K562 (cell line): ENCODE data around the gene B4GALT5. TPM values are rescaled to one million over a fixed set of nuclear protein-coding genes. Genes with fewer than 3 reads are reported as not detected.
A peak's percentile ranks its signal among the peaks of the same experiment; 100 is the strongest.

Experiments
- BRF1 ChIP-seq: IDR thresholded peaks from 3 replicates; pipeline ENCODE4 v1.6.1; 2011; ENCODE audit warnings: borderline replicate concordance, mild to moderate bottlenecking; ENCODE audit not compliant: insufficient read length; ENCODE audit errors: extremely low read depth
- CBX3 ChIP-seq, 2 experiments: IDR thresholded peaks; 1 replicate in 1 of 2; 2 replicates in 1 of 2; pipeline ENCODE4 v1.6.1; 2012; ENCODE audit warnings: inconsistent platforms in 2 of 2, low read length in 2 of 2, borderline replicate concordance in 1 of 2, control low read depth in 1 of 2
- CREM ChIP-seq: IDR thresholded peaks from 2 replicates; pipeline ENCODE4 v1.6.1; 2014; ENCODE audit warnings: antibody characterized with exemption, low read depth
- DNMT1 ChIP-seq: fragments of 450-650 bp; IDR thresholded peaks from 2 replicates; pipeline ENCODE4 v1.6.1; 2016; ENCODE audit warnings: antibody characterized with exemption, mild to moderate bottlenecking
- HES1 ChIP-seq: fragments of 450-650 bp; IDR thresholded peaks from 2 replicates; pipeline ENCODE4 v1.6.1; 2016; ENCODE audit warnings: low read depth, mild to moderate bottlenecking, moderate library complexity
- LCOR ChIP-seq: sonication (generic); formaldehyde crosslinking; IDR thresholded peaks from 2 replicates; pipeline ENCODE4 v1.8.0; 2022; ENCODE audit warnings: mild to moderate bottlenecking, missing genetic modification reagents
- MAZ ChIP-seq, 2 experiments: fragments of 450-650 bp in 1 of 2; sonication (generic) in 1 of 2; formaldehyde crosslinking; IDR thresholded peaks in 1 of 2; conservative IDR thresholded peaks in 1 of 2; 2 replicates each; pipeline versions ENCODE4 v1.4.0 to v1.5.0; 2020; ENCODE audit warnings: mild to moderate bottlenecking in 1 of 2, missing genetic modification reagents in 1 of 2
- NCOA4 ChIP-seq: fragments of 450-650 bp; IDR thresholded peaks from 2 replicates; pipeline ENCODE4 v1.6.1; 2018; ENCODE audit warnings: mild to moderate bottlenecking; ENCODE audit not compliant: partially characterized antibody
- NFE2L1 ChIP-seq: fragments of 450-650 bp; IDR thresholded peaks from 2 replicates; pipeline ENCODE4 v1.6.1; 2016; ENCODE audit warnings: missing genetic modification characterization, low read depth, mild to moderate bottlenecking, missing compliant biosample characterization, moderate library complexity, borderline replicate concordance
- NRF1 ChIP-seq, 2 experiments: fragments of 450-650 bp; IDR thresholded peaks in 1 of 2; conservative IDR thresholded peaks in 1 of 2; 2 replicates each; pipeline ENCODE4 v1.6.1; 2014; ENCODE audit warnings: mild to moderate bottlenecking in 2 of 2
- POLR2A ChIP-seq: fragments of 450-650 bp; conservative IDR thresholded peaks from 2 replicates; pipeline ENCODE4 v1.6.1; 2016
- PURB ChIP-seq: sonication (generic); formaldehyde crosslinking; IDR thresholded peaks from 2 replicates; pipeline ENCODE4 v1.9.0; 2021; ENCODE audit warnings: low read depth, mild to moderate bottlenecking, missing genetic modification reagents
- RCOR1 ChIP-seq, 2 experiments: IDR thresholded peaks; 2 replicates each; pipeline ENCODE4 v1.6.1; 2012; ENCODE audit warnings: low read depth in 2 of 2, low read length in 2 of 2, borderline replicate concordance in 1 of 2, improper control_type of control experiment in 1 of 2
- SP2 ChIP-seq: IDR thresholded peaks from 2 replicates; pipeline ENCODE4 v1.6.1; 2011; ENCODE audit warnings: mild to moderate bottlenecking, low read depth, low read length, moderate library complexity; ENCODE audit not compliant: poor library complexity, severe bottlenecking; ENCODE audit errors: extremely low read depth
- SRSF7 ChIP-seq: fragments of 200-400 bp; formaldehyde crosslinking; optimal IDR thresholded peaks from 2 replicates; pipeline ENCODE3; 2017; ENCODE audit warnings: mild to moderate bottlenecking, low read depth, low read length
- TRIM24 ChIP-seq, 2 experiments: fragments of 450-650 bp; IDR thresholded peaks; 2 replicates each; pipeline ENCODE4 v1.6.1; 2016
- TRIM25 ChIP-seq: fragments of 450-650 bp; IDR thresholded peaks from 2 replicates; pipeline ENCODE4 v1.7.0; 2016; ENCODE audit warnings: borderline replicate concordance
- U2AF1 ChIP-seq: fragments of 200-400 bp; formaldehyde crosslinking; optimal IDR thresholded peaks from 2 replicates; pipeline ENCODE3; 2017; ENCODE audit warnings: mild to moderate bottlenecking, low read depth, low read length, moderate library complexity
- XRCC4 ChIP-seq: IDR thresholded peaks from one replicate; pipeline ENCODE4 v1.6.1; 2011; ENCODE audit not compliant: insufficient read depth, insufficient read length; ENCODE audit errors: extremely low read depth
- XRCC5 ChIP-seq: fragments of 200-400 bp; formaldehyde crosslinking; IDR thresholded peaks from 2 replicates; pipeline ENCODE4 v1.6.1; 2017; ENCODE audit warnings: low read depth, mild to moderate bottlenecking, low read length
- ZC3H4 ChIP-seq: sonication (generic); formaldehyde crosslinking; IDR thresholded peaks from 2 replicates; pipeline ENCODE4 v1.9.0; 2021; ENCODE audit warnings: missing genetic modification reagents, borderline replicate concordance
- ZC3H8 ChIP-seq: fragments of 450-650 bp; IDR thresholded peaks from 2 replicates; pipeline ENCODE4 v1.6.1; 2017
- ZFX ChIP-seq: sonication (generic); formaldehyde crosslinking; IDR thresholded peaks from 2 replicates; pipeline ENCODE4 v1.8.0; 2022; ENCODE audit warnings: mild to moderate bottlenecking, missing genetic modification reagents, moderate library complexity
- ZNF174 ChIP-seq: fragments of 250-450 bp; sonication (Bioruptor Pico); IDR thresholded peaks from 2 replicates; pipeline ENCODE4 v1.4.0; 2020; ENCODE audit warnings: mild to moderate bottlenecking
- ZNF224 ChIP-seq: sonication (generic); formaldehyde crosslinking; IDR thresholded peaks from 2 replicates; pipeline ENCODE4 v1.8.0; 2022; ENCODE audit warnings: mild to moderate bottlenecking, missing genetic modification reagents
- ZNF41 ChIP-seq: fragments of 250-450 bp; sonication (Bioruptor Pico); conservative IDR thresholded peaks from 2 replicates; pipeline ENCODE4 v1.4.0; 2020; ENCODE audit warnings: mild to moderate bottlenecking
- ZNF764 ChIP-seq: fragments of 250-450 bp; sonication (Bioruptor Pico); IDR thresholded peaks from 2 replicates; pipeline ENCODE4 v1.4.0; 2020; ENCODE audit warnings: low read depth, mild to moderate bottlenecking, moderate library complexity
- ZSCAN32 ChIP-seq: fragments of 450-650 bp; formaldehyde crosslinking; IDR thresholded peaks from 2 replicates; pipeline ENCODE4 v1.4.0; 2020; ENCODE audit warnings: mild to moderate bottlenecking, moderate library complexity
- polyA plus RNA-seq, 8 experiments: library from polyadenylated mRNA; depleted of rRNA in 4 of 8; stranded (reverse) in 5 of 8; unstranded in 3 of 8; fragments of >200 nt; fragmentation: Nextera tagmentation in 2 of 8; fragmentation: Illumina TruSeq in 1 of 8; extraction: Ambion mirVana in 2 of 8; extraction: Trizol in 1 of 8; gene quantifications; 2 replicates each; pipeline versions ENCODE4 v1.2.1 to v1.2.3, GENCODE V29; 2011 to 2014; ENCODE audit warnings: inconsistent platforms in 1 of 8, missing spikeins in 1 of 8
- total RNA-seq, 7 experiments: library from RNA; depleted of rRNA in 6 of 7; stranded (reverse); fragments of >200 nt in 6 of 7; fragmentation: Illumina TruSeq in 2 of 7; extraction: Trizol in 2 of 7; gene quantifications; 2 replicates each; pipeline versions ENCODE4 v1.2.1 to v1.2.3, GENCODE V29; 2011 to 2021; ENCODE audit warnings: low replicate concordance in 1 of 7

B4GALT5 gene
- total and polyA plus RNA-seq, 9 of the 15 experiments (the other 6 are each of a cell fraction or from before 2014, with no cell fraction given): 8.5 to 32.6 (median 23.4) TPM

GRCh38 chr20:49762940-49763766, 49.5 kb upstream of the B4GALT5 start (continued):
- no peak for TF ChIP-seq SRSF7
- TF ChIP-seq NFE2L1 (tag): peak; percentile 35; the same call in 1 of the 2 replicates
- TF ChIP-seq TRIM24 (IDR thresholded peaks at IDR 0.05): no peak
- TF ChIP-seq ZFX (CRISPR knock-in tag): no peak
- no peak for TF ChIP-seq CREM
- TF ChIP-seq XRCC5: no peak
- TF ChIP-seq LCOR: 0 out of 2 replicates have a peak, but pooled peaks have one; percentile 7
- TF ChIP-seq POLR2A: no peak
- TF ChIP-seq TRIM25: no peak
- no peak; a peak in 1 of 4 replicates for TF ChIP-seq RCOR1 (IDR thresholded peaks at IDR 0.05; ENCODE audit: borderline replicate concordance in 1 of 2, low read depth in 2 of 2, low read length in 2 of 2)
- TF ChIP-seq SP2: no peak
- no peak for TF ChIP-seq ZC3H8
- TF ChIP-seq XRCC4: no peak
- TF ChIP-seq U2AF1: no peak
- TF ChIP-seq HES1: no peak
- TF ChIP-seq ZSCAN32 (CRISPR knock-in tag): 0 out of 2 replicates have a peak, but pooled peaks have one; percentile 27
- TF ChIP-seq CBX3 (IDR thresholded peaks at IDR 0.05; ENCODE audit: borderline replicate concordance in 1 of 2, low read length in 2 of 2): no peak
- TF ChIP-seq ZNF174 (CRISPR knock-in tag): no peak
- TF ChIP-seq PURB (CRISPR knock-in tag): no peak
- peak; percentile 85 for TF ChIP-seq ZNF41 (CRISPR knock-in tag)
- no peak for TF ChIP-seq ZC3H4 (CRISPR knock-in tag)
- no peak for TF ChIP-seq MAZ (CRISPR knock-in tag; conservative IDR thresholded peaks at IDR 0.05 in 1 of 2, IDR thresholded peaks at IDR 0.05 in 1 of 2)
- TF ChIP-seq DNMT1: no peak
- no peak for TF ChIP-seq BRF1
- TF ChIP-seq ZNF764 (CRISPR knock-in tag): no peak
- TF ChIP-seq NCOA4: no peak
- no peak for TF ChIP-seq ZNF224 (CRISPR knock-in tag)
- no peak for TF ChIP-seq NRF1 (conservative IDR thresholded peaks at IDR 0.05 in 1 of 2, IDR thresholded peaks at IDR 0.05 in 1 of 2)
